DND-41 (cell line): ENCODE data around the gene PTPRN2.

Source experiments
- ATAC-seq: fragments of 200-7000 bp; cut with Tn5 transposase; 3 replicates; pipeline ENCODE4 v1.9.1; 2021; ENCODE audit warnings: low read depth; ENCODE audit not compliant: insufficient read depth
- DNase-seq: peaks from one replicate; pipeline ENCODE4 v3.0.0-alpha.2; 2020
- H2AFZ ChIP-seq: 2 replicates; pipeline ENCODE4 v1.6.0; 2012; ENCODE audit warnings: low read depth, low read length
- H3K27ac ChIP-seq: 2 replicates; pipeline ENCODE4 v1.5.1; 2012; ENCODE audit warnings: low read length, inconsistent platforms
- H3K27me3 ChIP-seq: fragments of 200-600 bp; sonication (generic); 2 replicates; pipeline ENCODE4 v1.6.0; 2012; ENCODE audit warnings: low read length, mild to moderate bottlenecking, inconsistent platforms; ENCODE audit not compliant: insufficient read depth, poor library complexity
- H3K36me3 ChIP-seq: 2 replicates; pipeline ENCODE4 v1.5.1; 2012; ENCODE audit warnings: low read length, inconsistent platforms; ENCODE audit not compliant: insufficient read depth
- H3K4me1 ChIP-seq: 2 replicates; pipeline ENCODE4 v1.5.1; 2012; ENCODE audit warnings: mild to moderate bottlenecking, low read length; ENCODE audit not compliant: insufficient read depth
- H3K4me2 ChIP-seq: 2 replicates; pipeline ENCODE4 v1.6.0; 2012; ENCODE audit warnings: mild to moderate bottlenecking, moderate library complexity, low read length, inconsistent platforms; ENCODE audit not compliant: insufficient read depth
- H3K4me3 ChIP-seq, 2 experiments: fragments of 200-600 bp in 1 of 2; shearing (Covaris generic) in 1 of 2; 2 replicates each; pipeline ENCODE4 v1.5.1; 2012 to 2016; ENCODE audit warnings: inconsistent platforms in 2 of 2, low read length in 2 of 2, mild to moderate bottlenecking in 2 of 2, low read depth in 1 of 2, moderate library complexity in 1 of 2
- H3K79me2 ChIP-seq: 2 replicates; pipeline ENCODE4 v1.6.0; 2012; ENCODE audit warnings: low read length, inconsistent platforms; ENCODE audit not compliant: insufficient read depth
- H3K9ac ChIP-seq: 2 replicates; pipeline ENCODE4 v1.6.0; 2012; ENCODE audit warnings: low read depth, mild to moderate bottlenecking, inconsistent platforms, low read length, moderate library complexity
- H3K9me3 ChIP-seq: 2 replicates; pipeline ENCODE4 v1.5.1; 2012; ENCODE audit warnings: low read length, moderate library complexity, mild to moderate bottlenecking, inconsistent platforms; ENCODE audit not compliant: insufficient read depth, severe bottlenecking
- H4K20me1 ChIP-seq: 2 replicates; pipeline ENCODE4 v1.6.0; 2012; ENCODE audit warnings: low read length; ENCODE audit not compliant: insufficient read depth
- EZH2 ChIP-seq: IDR thresholded peaks from 3 replicates; pipeline ENCODE4 v1.6.1; 2012; ENCODE audit warnings: borderline replicate concordance, low read depth, mild to moderate bottlenecking, moderate library complexity, low read length, inconsistent platforms; ENCODE audit not compliant: severe bottlenecking
- TF ChIP-seq, protein P1 (sequence below): IDR thresholded peaks from 2 replicates; pipeline ENCODE4 v1.5.1; 2012; ENCODE audit warnings: borderline replicate concordance, low read length, moderate library complexity, mild to moderate bottlenecking; ENCODE audit not compliant: poor library complexity, severe bottlenecking; ENCODE audit errors: extremely low read depth

PTPRN2 gene

DNA sequence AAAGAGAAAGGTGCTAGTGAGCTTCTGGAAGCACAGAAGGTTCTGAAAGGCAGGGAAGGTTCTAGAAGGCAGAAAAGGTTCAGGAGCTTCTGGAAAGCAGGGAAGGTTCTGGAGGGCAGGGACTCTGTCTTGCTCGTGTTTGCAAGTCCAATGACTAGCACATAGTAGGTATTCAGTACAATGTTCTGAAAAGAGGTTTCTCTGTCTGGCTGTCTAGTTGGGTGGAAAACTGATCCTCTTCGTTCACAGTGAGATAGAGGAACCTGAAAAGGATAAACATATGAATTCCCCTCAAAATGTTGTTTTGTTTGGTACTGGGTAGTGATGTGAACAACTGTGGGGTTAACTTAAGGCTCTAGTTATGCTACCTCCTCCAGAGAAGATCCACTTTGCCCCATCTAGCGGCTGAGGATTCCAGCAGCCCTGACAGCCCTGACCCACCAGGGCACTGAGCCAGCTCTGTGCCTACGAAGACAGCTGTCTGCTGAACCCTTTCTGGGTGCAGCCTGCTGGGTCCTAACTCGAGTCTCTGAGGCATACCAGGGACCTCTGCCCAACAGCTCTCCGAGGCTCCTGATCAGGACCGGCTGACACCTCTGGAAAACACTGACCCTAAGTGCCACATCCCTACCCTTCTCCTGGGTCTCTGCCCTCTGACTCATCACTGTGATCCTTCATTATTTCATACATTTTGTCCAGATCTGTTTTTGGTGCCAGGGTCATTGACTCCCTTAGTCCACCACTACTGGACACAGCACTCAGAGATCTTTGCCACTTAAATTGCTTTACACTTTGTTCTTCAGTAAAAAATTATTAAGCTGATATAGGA lies 15.4 kb downstream of the PTPRN2 start:
- Histone ChIP-seq H3K27ac (no peak overlapping the region), H3K9ac (no peak overlapping the region), H4K20me1 (no peaks in the 10 kb centered on the region), H3K36me3 (no peaks in the 10 kb centered on the region), H3K4me2 (no peak overlapping the region), H3K9me3 (no peaks in the 10 kb centered on the region), H3K4me1 (no peaks in the 10 kb centered on the region), H3K79me2 (no peaks in the 10 kb centered on the region), H2AFZ (no peak overlapping the region), H3K4me3 (no peak overlapping the region), H3K27me3 (no peaks in the 10 kb centered on the region)
- DNase-seq (peak; percentile 16), ATAC-seq (peak; percentile 50; the same call in 2 of the 3 replicates)
- no peak for TF ChIP-seq EZH2
- TF ChIP-seq, protein P1, sequence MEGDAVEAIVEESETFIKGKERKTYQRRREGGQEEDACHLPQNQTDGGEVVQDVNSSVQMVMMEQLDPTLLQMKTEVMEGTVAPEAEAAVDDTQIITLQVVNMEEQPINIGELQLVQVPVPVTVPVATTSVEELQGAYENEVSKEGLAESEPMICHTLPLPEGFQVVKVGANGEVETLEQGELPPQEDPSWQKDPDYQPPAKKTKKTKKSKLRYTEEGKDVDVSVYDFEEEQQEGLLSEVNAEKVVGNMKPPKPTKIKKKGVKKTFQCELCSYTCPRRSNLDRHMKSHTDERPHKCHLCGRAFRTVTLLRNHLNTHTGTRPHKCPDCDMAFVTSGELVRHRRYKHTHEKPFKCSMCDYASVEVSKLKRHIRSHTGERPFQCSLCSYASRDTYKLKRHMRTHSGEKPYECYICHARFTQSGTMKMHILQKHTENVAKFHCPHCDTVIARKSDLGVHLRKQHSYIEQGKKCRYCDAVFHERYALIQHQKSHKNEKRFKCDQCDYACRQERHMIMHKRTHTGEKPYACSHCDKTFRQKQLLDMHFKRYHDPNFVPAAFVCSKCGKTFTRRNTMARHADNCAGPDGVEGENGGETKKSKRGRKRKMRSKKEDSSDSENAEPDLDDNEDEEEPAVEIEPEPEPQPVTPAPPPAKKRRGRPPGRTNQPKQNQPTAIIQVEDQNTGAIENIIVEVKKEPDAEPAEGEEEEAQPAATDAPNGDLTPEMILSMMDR: peak; percentile 28

GRCh38 chr7:158570449-158571170 lies 17.0 kb downstream of the PTPRN2 start:
- H2AFZ ChIP-seq: no peak overlapping the region
- no peaks in the 10 kb centered on the region for H3K36me3 ChIP-seq
- DNase-seq (no peak), ATAC-seq (no peak)
- no peaks in the 10 kb centered on the region for H3K79me2 ChIP-seq
- no peak overlapping the region for H3K9ac ChIP-seq
- no peak overlapping the region for H3K4me2 ChIP-seq
- H3K4me3 ChIP-seq: no peak overlapping the region
- TF ChIP-seq EZH2: no peak
- TF ChIP-seq, protein P1: no peak
- no peaks in the 10 kb centered on the region for H4K20me1 ChIP-seq
- no peak overlapping the region for H3K27ac ChIP-seq
- H3K27me3 ChIP-seq: no peaks in the 10 kb centered on the region
- no peaks in the 10 kb centered on the region for H3K4me1 ChIP-seq
- H3K9me3 ChIP-seq: no peaks in the 10 kb centered on the region

DNA sequence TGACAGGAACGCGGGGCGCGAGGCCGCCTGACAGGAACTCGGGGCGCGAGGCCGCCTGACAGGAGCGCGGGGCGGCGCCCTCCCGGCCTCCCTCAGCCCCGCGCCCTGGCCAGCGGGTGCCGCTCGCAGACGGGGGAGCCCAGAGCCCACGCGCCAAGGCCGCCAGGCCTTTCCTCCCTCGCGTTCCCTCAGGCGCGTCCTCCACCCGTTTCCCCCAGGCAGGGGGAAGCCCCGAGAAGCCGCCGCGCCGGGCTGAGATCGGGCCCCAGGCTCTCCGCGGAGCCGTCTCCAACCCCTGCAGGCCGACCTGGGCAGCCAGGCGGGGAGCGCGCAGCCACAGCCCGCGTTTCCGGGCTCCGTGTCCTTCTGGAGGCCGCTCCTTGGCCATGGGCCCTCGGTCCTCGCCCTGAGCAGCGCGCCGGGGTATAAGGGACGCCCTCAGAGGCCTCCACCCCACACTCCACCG lies 17.7 kb downstream of the PTPRN2 start:
- H3K79me2 ChIP-seq: no peaks in the 10 kb centered on the region
- TF ChIP-seq, protein P1: no peak
- no peak for TF ChIP-seq EZH2
- H3K4me1 ChIP-seq: no peaks in the 10 kb centered on the region
- H3K4me3 ChIP-seq: no peak overlapping the region
- H3K27ac ChIP-seq: no peak overlapping the region
- H3K9me3 ChIP-seq: no peaks in the 10 kb centered on the region
- no peak overlapping the region for H3K9ac ChIP-seq
- no peak for ATAC-seq
- H4K20me1 ChIP-seq: no peaks in the 10 kb centered on the region
- no peak overlapping the region for H2AFZ ChIP-seq
- no peak overlapping the region for H3K4me2 ChIP-seq
- no peaks in the 10 kb centered on the region for H3K27me3 ChIP-seq
- H3K36me3 ChIP-seq: no peaks in the 10 kb centered on the region
- no peak for DNase-seq
